KMS-11 (cell line): ENCODE results near the gene VWC2L.

Experiments
- H2AFZ ChIP-seq: fragments of 200-600 bp; sonication (generic); 2 replicates; pipeline ENCODE4 v1.6.1; 2016; ENCODE audit warnings: antibody characterized with exemption, mixed run types, low read depth
- H3K27ac ChIP-seq: fragments of 200-600 bp; sonication (generic); 2 replicates; pipeline ENCODE4 v1.6.1; 2016; ENCODE audit warnings: mild to moderate bottlenecking, mixed run types
- H3K27me3 ChIP-seq: fragments of 200-600 bp; sonication (generic); 2 replicates; pipeline ENCODE4 v1.6.1; 2017; ENCODE audit warnings: mild to moderate bottlenecking, low read depth, mixed run types, moderate library complexity; ENCODE audit not compliant: insufficient read depth
- H3K36me3 ChIP-seq: fragments of 200-600 bp; sonication (generic); 2 replicates; pipeline ENCODE4 v1.6.1; 2017; ENCODE audit warnings: mild to moderate bottlenecking, mixed run types; ENCODE audit not compliant: insufficient read depth
- H3K4me1 ChIP-seq: fragments of 200-600 bp; sonication (generic); 2 replicates; pipeline ENCODE4 v1.6.1; 2016; ENCODE audit warnings: mild to moderate bottlenecking, low read depth, mixed run types; ENCODE audit not compliant: poor library complexity, severe bottlenecking
- H3K4me2 ChIP-seq: fragments of 200-600 bp; sonication (generic); 2 replicates; pipeline ENCODE4 v1.7.0; 2016; ENCODE audit warnings: mild to moderate bottlenecking, mixed run types
- H3K4me3 ChIP-seq: fragments of 200-600 bp; sonication (generic); IDR thresholded peaks from 2 replicates; pipeline ENCODE4 v1.6.1; 2017; ENCODE audit warnings: low read depth, low read length, mixed read lengths; ENCODE audit not compliant: insufficient read depth
- H3K79me2 ChIP-seq: fragments of 200-600 bp; sonication (generic); 2 replicates; pipeline ENCODE4 v1.6.1; 2016; ENCODE audit warnings: low read depth, mixed run types; ENCODE audit not compliant: insufficient read depth
- H3K9ac ChIP-seq: fragments of 200-600 bp; sonication (generic); 2 replicates; pipeline ENCODE4 v1.6.1; 2016; ENCODE audit warnings: mild to moderate bottlenecking, mixed run types
- H4K20me1 ChIP-seq: fragments of 200-600 bp; sonication (generic); 2 replicates; pipeline ENCODE4 v1.6.1; 2016; ENCODE audit warnings: mild to moderate bottlenecking, mixed run types; ENCODE audit not compliant: insufficient read depth
- TF ChIP-seq, protein P1 (sequence below): fragments of 200-600 bp; sonication (generic); conservative IDR thresholded peaks from 2 replicates; pipeline ENCODE4 v1.6.1; 2017; ENCODE audit warnings: low read depth, mild to moderate bottlenecking, antibody characterized with exemption, low read length, moderate library complexity, mixed read lengths

Gene VWC2L

DNA sequence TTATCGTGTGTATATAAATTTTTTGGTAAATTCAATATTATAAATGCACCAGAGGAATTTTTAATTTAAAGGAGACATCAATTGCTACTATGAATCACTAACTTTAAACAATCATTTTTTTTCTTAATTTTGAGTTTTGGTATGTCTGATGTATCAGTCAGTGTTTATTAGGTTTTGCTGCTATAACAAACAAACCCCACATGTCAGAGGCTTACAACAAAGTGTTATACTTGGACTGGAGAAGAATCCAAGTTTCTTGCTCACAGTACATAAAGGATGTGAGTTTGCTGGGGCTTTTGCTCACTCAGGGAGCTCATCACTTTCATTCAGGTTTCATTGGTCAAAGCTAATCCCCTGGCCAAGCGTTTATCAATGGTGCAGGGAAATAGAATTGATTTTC is 81.8 kb downstream of the VWC2L start:
- TF ChIP-seq, protein P1, sequence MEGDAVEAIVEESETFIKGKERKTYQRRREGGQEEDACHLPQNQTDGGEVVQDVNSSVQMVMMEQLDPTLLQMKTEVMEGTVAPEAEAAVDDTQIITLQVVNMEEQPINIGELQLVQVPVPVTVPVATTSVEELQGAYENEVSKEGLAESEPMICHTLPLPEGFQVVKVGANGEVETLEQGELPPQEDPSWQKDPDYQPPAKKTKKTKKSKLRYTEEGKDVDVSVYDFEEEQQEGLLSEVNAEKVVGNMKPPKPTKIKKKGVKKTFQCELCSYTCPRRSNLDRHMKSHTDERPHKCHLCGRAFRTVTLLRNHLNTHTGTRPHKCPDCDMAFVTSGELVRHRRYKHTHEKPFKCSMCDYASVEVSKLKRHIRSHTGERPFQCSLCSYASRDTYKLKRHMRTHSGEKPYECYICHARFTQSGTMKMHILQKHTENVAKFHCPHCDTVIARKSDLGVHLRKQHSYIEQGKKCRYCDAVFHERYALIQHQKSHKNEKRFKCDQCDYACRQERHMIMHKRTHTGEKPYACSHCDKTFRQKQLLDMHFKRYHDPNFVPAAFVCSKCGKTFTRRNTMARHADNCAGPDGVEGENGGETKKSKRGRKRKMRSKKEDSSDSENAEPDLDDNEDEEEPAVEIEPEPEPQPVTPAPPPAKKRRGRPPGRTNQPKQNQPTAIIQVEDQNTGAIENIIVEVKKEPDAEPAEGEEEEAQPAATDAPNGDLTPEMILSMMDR: no peak
- no peak overlapping the region for H3K27ac ChIP-seq
- no peaks in the 10 kb centered on the region for H3K27me3 ChIP-seq
- no peaks in the 10 kb centered on the region for H4K20me1 ChIP-seq
- no peak overlapping the region for H3K4me2 ChIP-seq
- H3K9ac ChIP-seq: no peak overlapping the region
- H2AFZ ChIP-seq: no peak overlapping the region
- H3K79me2 ChIP-seq: no peaks in the 10 kb centered on the region
- no peaks in the 10 kb centered on the region for H3K4me1 ChIP-seq
- H3K4me3 ChIP-seq: no peak overlapping the region
- H3K36me3 ChIP-seq: no peaks in the 10 kb centered on the region

DNA sequence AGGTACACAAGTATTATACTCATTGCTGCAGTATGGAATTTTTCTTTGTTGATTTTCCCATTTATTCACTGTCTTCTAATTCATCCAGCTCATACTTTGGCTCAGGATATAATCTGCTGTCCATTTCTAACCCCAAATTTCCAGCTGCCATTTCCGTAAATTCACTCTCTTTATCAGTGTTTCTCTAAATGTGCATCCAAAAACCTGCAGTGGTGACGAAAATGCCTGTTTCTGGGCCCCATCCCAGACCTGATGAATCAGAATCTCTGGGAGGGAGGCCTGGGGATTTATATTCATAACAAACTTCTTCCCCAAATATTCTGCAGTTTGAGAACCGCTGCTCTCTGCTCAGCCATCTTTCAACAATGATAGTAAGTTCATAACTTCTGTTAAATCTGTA is 86.6 kb downstream of the VWC2L start:
- no peak overlapping the region for H2AFZ ChIP-seq
- H4K20me1 ChIP-seq: no peaks in the 10 kb centered on the region
- TF ChIP-seq, protein P1: no peak
- no peak overlapping the region for H3K4me3 ChIP-seq
- H3K4me1 ChIP-seq: no peaks in the 10 kb centered on the region
- H3K36me3 ChIP-seq: no peaks in the 10 kb centered on the region
- H3K9ac ChIP-seq: no peak overlapping the region
- no peak overlapping the region for H3K4me2 ChIP-seq
- no peak overlapping the region for H3K27ac ChIP-seq
- H3K27me3 ChIP-seq: no peaks in the 10 kb centered on the region
- H3K79me2 ChIP-seq: no peaks in the 10 kb centered on the region

DNA sequence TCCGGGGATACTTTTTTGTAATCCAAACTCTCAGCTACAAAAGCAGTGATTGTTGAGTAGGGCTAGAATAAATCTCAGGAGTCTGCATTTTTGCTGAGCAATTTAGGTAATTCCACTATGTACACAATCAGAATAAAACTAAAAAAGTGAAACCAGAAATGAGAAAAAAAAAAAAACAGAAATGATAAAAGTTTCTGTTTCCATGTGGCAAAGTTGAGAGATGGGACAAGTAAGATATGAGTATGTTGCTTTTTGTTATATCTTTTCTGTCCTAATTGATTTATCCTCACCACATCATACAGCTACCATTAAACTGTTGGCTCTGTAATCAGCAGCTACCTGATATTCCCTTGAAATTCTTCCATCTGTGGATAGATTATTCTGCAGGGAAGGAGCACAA is 92.7 kb downstream of the VWC2L start:
- peaks cover 6% of the 10 kb centered on the region for H3K4me1 ChIP-seq
- TF ChIP-seq, protein P1: no peak
- no peaks in the 10 kb centered on the region for H3K79me2 ChIP-seq
- H3K4me3 ChIP-seq: no peak overlapping the region
- H3K27ac ChIP-seq: no peak overlapping the region
- H3K27me3 ChIP-seq: no peaks in the 10 kb centered on the region
- H4K20me1 ChIP-seq: no peaks in the 10 kb centered on the region
- no peak overlapping the region for H2AFZ ChIP-seq
- H3K9ac ChIP-seq: no peak overlapping the region
- H3K4me2 ChIP-seq: no peak overlapping the region
- H3K36me3 ChIP-seq: no peaks in the 10 kb centered on the region

DNA sequence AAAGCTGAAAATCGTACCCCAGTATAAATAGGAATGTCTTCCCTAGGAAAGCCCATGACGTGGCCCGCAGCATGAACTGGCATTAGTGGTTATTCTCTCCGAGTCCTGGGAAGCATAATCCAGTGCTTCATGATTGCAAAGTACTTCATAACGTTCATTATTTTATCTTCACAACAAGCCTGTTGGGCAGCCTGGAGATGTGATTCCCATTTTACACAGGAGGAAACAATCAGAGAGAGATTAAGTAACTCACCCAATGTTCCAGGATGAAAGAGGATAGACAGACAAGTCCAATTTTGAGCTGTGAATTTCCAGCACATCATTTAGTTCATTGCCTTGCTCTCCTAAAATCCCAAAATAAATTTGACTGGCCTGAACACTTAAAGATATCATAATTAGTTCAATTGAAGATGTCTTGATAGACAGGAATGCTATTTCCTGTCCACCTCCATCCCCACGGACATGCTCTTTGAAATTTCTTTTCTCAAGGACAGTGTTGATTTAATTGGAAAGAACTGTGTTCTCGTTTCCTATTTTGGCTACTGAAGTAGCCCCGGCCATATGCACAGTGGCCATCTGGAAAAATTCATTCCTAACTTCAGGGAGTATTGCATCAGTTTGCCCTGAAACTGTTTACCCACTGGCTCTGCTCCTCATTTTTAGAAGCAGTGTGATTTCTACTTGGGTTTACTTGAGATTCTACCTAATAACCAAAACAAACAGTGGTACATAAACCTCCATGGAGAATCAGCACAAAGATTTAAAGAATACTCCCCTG is 93.9 kb downstream of the VWC2L start:
- H3K27me3 ChIP-seq: no peaks in the 10 kb centered on the region
- TF ChIP-seq, protein P1: no peak
- H3K4me2 ChIP-seq: no peak overlapping the region
- H3K4me3 ChIP-seq: no peak overlapping the region
- no peaks in the 10 kb centered on the region for H3K79me2 ChIP-seq
- no peak overlapping the region for H3K27ac ChIP-seq
- H3K9ac ChIP-seq: no peak overlapping the region
- H3K36me3 ChIP-seq: no peaks in the 10 kb centered on the region
- H3K4me1 ChIP-seq: peaks cover 6% of the 10 kb centered on the region
- no peaks in the 10 kb centered on the region for H4K20me1 ChIP-seq
- no peak overlapping the region for H2AFZ ChIP-seq
